ENCODE measurements around the gene FAM193B.
A peak's percentile ranks its signal among the peaks of the same experiment; 100 is the strongest.

The FAM193B gene

GRCh38 chr5:177512736-177513380 lies 41.5 kb downstream of the FAM193B start:
- DNase-seq = no peak

GRCh38 chr5:177511796-177512675 lies 42.3 kb downstream of the FAM193B start:
- no peak for DNase-seq

GRCh38 chr5:177511181-177511580 lies 43.2 kb downstream of the FAM193B start:
- no peak for DNase-seq

- DNase-seq = no peak
Observed at GRCh38 chr5:177510567-177511053, 43.8 kb downstream of the FAM193B start.

- no peak for DNase-seq
Observed at GRCh38 chr5:177509991-177510566, 44.3 kb downstream of the FAM193B start.

GRCh38 chr5:177509381-177509951 lies 44.9 kb downstream of the FAM193B start, which contains the start of gene DOK3:
Gene DOK3, minus strand, starts transcription at chr5:177509826. Its CDS starts 286 bp downstream, at chr5:177509540.
- DNase-seq = no peak

GRCh38 chr5:177508837-177509236 lies 45.5 kb downstream of the FAM193B start:
- no peak for DNase-seq

GRCh38 chr5:177508221-177508611 lies 46.1 kb downstream of the FAM193B start:
- no peak for DNase-seq

GRCh38 chr5:177507596-177508220 lies 46.7 kb downstream of the FAM193B start:
- no peak for DNase-seq

GRCh38 chr5:177507165-177507564 lies 47.2 kb downstream of the FAM193B start:
- no peak for DNase-seq

- no peak for DNase-seq
Observed at GRCh38 chr5:177505075-177505474, 49.3 kb downstream of the FAM193B start.

GRCh38 chr5:177504086-177505056 lies 50.0 kb downstream of the FAM193B start:
- DNase-seq = no peak

GRCh38 chr5:177503351-177504085 lies 50.8 kb downstream of the FAM193B start:
- DNase-seq = no peak

- no peak for DNase-seq
Observed at GRCh38 chr5:177502886-177503285, 51.5 kb downstream of the FAM193B start.

- no peak for DNase-seq
Observed at GRCh38 chr5:177501874-177502678, 52.3 kb downstream of the FAM193B start.

- peak; percentile 89 for DNase-seq
Observed at GRCh38 chr5:177500685-177501522, 53.5 kb downstream of the FAM193B start.

- DNase-seq = no peak
Observed at GRCh38 chr5:177499842-177500241, 54.5 kb downstream of the FAM193B start.

- no peak for DNase-seq
Observed at GRCh38 chr5:177498013-177498787, 56.2 kb downstream of the FAM193B start.
